Measurements from ENCODE around the gene OTX1. TPM values are rescaled to one million over a fixed set of nuclear protein-coding genes. Genes with fewer than 3 reads are reported as not detected.
"Not testable (repeated sequence)": the region's sequence is repeated elsewhere in the genome, so short reads cannot be mapped to it uniquely, and the experiment has no call there.

Gene OTX1
- not detected for total RNA-seq
- long read RNA-seq, result 0 reads

GRCh38 chr2:63050334-63051041 lies at the start of gene OTX1:
OTX1 (plus strand) TSS chr2:63050830; CDS start chr2:63052991, 2,161 bp downstream.
- intact Hi-C loops (cut with micrococcal nuclease), result no loop called here
- ATAC-seq (peak; percentile 74), DNase-seq (peak; percentile 50)

DNA sequence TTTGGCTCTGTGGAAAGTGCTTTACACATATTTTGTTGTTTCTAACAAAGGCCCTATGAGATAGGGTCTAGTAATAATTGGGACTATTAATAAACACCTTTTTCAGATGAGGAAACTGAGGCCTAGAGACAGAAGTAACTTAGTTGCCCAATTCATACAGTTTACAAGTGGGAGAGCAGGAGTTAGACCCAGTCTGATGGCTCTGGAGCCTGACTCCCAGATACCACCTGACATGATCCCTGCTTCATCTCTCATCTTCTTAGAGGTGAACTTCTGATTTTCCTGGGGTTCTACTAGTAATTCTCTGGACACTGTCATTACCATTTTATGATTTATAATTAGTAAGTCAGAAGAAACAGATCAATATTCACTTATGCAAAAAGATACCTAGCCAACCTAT lies 49.1 kb upstream of the OTX1 start:
- DNase-seq, result no peak
- intact Hi-C loops (cut with micrococcal nuclease), result no loop called here
- no peak for ATAC-seq

DNA sequence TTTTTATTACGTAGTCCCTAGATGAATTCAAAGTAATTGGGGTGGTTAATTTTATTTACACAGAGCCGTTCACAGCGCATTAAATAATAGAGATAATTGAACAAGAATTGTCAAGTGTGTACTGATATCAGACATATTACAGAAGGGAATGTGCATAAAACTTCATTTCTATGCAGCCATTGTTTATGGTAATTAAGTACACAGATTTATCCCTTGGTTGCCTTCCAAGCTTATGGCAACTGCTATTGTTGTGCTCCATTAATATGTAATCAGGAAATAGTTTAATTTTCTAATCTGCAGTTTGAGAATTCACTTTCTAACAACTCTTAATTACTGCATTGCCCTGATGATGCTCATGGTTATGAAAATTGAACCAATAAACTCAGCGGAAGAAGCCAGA lies 47.3 kb upstream of the OTX1 start:
- DNase-seq (no peak), ATAC-seq (no peak)
- intact Hi-C loops (cut with micrococcal nuclease), result no loop called here

DNA sequence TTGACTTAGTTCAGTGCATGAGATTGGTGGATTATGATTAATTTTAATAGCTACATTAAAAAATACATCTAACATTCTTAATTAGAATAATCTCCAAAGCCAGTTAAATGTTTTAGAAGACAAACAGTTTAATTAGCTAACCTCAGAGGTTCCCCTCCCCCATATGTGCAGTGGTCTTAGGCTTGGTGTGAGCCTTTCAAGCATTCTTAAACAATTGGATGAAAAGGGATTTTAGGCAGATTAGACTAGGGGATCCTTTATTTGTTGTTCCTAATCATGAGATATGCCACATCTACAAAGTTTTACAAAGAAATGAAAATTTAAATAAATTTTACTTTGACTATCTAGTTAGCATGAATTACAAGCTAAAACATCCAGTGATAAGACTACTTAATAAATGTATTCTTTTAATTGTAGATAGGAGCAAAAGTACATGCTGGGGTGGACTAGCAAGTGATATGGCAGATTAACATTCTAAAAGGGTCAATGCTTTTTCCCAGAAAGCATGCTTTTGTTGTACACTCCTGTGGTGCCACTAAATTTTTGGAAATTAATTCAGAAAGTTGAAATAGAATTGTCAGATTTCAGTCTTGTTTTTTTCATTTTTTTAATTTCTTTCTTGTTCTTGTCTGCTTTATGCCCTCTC lies 42.7 kb upstream of the OTX1 start:
- intact Hi-C loops (cut with micrococcal nuclease), result no loop called here
- DNase-seq (no peak), ATAC-seq (no peak)

- DNase-seq (no peak), ATAC-seq (no peak)
- intact Hi-C loops (cut with micrococcal nuclease), result no loop called here
These were observed 41.8 kb upstream of the OTX1 start for GRCh38 chr2:63008838-63009237.

DNA sequence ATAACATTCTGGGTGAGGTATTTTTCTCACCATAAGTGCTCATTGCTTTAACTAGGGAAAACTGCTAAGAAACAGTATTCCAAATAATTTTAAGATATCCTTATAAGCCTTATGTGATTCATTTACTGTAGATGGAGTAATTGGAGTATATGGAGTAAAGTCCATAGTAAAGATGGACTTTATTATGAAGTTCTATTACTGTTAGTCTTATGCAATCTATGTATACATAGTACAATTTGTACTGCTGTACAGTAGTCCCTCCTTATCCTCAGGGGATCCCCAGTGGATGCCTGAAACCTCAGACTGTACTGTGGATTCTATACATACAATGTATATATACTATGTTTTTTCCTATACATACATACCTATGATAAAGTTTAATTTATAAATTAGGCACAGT lies 41.1 kb upstream of the OTX1 start:
- DNase-seq (no peak), ATAC-seq (no peak)
- intact Hi-C loops (cut with micrococcal nuclease), result no loop called here

GRCh38 chr2:63012541-63012940 lies 38.1 kb upstream of the OTX1 start:
- no peak for ATAC-seq
- no peak for DNase-seq
- intact Hi-C loops (cut with micrococcal nuclease), result no loop called here

DNA sequence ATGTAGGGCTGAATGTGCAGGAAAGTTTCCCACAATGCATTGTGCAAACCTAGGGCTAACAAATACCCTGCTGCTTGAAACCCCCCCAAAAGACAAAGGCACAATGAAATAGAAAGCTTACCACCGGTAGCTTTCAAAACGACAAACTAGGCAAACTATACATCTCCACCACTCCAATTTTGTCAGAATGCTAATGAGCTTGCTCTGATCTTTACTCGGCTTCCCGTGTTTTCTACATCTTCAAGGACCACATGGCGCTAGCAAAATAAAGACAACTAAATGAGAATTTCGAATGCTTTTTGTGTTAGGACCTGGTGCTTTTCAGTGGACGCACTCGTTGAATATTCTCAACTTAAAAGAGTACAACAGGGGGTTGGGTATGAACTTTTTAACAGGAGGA lies 37.2 kb upstream of the OTX1 start:
- intact Hi-C loops (cut with micrococcal nuclease), result no loop called here
- ATAC-seq (no peak), DNase-seq (no peak)

DNA sequence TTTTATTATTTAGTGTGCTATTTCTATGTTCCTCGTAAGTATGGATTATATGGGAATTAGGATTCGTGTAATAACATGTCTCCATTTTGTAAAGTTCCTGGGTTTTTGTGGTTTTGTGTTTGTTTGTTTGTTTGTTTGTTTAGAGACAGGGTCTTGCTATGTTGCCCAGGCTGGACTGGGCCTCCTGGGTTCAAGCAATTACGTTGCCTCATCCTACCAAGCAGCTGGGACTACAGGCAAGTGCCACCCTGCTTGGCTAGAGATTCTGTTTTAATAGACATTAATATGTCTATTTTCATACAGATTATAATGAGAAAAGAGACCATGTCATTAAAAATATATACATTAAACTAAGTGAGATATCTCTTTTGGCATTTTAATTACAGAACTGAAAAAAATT lies 35.2 kb upstream of the OTX1 start:
- DNase-seq (no peak), ATAC-seq (no peak)
- intact Hi-C loops (cut with micrococcal nuclease), result no loop called here

DNA sequence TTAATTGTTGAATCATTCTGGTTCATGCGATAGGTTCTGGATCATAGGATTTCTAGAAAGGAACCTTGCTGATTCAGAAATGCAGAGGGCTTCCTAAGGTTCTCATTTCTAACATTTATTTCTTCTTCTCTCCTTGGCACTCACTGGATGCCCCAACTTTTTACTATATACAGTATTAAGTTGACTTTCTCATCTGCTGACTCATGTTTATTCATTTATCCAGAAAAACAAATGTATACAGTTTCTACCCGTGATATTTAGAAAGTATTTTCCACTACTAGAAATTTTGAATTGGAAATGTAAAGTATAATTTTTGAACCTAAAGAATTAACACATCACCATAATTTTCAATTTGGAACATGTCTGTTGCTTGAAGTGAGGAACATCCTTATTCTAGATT lies 32.2 kb upstream of the OTX1 start:
- no peak for DNase-seq
- ATAC-seq, result no peak
- intact Hi-C loops (cut with micrococcal nuclease), result no loop called here

DNA sequence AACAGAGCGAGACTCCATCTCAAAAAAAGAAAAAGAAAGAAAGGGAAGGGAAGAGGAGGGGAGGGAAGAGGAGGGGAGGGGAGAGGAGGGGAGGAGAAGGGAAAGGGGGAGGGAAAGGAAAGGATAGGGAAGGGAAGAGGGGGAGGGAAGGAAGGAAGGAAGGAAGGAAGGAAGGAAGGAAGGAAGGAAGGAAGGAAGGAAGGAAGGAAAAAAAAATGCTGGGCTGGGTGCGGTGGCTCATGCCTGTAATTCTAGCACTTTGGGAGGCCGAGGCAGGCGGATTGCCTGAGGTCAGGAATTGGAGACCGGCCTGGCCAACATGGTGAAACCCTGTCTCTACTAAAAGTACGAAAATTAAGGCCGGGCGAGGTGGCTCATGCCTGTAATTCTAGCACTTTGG lies 30.9 kb upstream of the OTX1 start:
- ATAC-seq; intact Hi-C loops (cut with micrococcal nuclease); DNase-seq: not testable (repeated sequence)

DNA sequence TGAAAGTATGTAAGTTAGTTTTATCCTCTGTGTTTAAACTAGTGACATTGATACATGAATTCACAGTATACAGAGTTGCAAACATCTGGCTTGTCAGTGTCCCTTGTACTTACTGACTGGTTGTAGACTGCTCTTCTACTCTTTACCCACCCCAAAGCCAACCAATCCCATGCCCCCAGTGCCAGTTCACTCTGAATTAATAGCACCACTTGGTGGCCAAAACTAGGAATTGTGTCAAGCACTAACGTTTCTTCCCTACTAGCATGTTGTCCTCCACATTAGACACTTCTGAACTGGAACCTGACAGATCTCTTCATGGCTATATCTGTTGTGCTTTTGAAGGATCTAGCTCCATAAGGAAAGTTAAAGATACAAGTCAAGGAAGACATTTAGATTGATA lies 27.2 kb upstream of the OTX1 start:
- intact Hi-C loops (cut with micrococcal nuclease), result no loop called here
- ATAC-seq (no peak), DNase-seq (no peak)

DNA sequence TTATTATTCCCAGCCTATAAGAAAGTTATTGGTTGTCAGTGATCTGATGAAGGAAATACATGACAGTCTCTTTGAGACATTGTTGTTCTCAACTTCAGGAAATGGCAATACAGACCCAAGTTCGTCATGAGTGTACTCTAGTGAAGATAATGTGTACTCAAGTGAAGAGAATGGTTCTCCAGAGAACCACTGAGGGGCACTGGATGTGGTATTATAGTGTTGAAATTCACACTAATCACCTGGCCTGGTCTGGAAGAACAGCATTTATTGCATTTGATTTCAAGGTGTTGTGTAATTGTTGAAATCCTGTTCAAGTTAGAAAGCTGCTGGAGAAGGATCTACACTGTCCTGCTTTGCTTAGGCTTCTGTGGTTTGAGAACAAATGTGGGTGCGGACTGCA lies 23.4 kb upstream of the OTX1 start:
- ATAC-seq (no peak), DNase-seq (no peak)
- intact Hi-C loops (cut with micrococcal nuclease), result no loop called here

DNA sequence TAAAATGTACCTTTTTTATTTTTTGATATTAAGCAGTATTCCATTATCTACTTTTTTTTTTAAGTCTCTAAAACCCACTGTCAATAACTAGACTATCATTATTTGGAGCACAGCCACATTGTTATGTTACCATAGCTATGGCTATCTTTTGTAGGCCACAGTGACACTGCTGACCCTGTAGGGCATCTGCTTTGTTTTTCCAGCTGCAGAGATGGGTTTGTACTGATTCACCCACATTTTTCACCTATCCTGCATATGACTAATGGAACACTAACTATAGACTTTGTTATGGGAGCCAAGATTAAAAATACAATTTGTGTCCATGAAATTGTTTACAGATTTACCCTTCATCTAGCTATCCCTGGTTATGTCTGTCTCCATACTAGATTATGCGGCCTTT lies 21.6 kb upstream of the OTX1 start:
- ATAC-seq, result no peak
- DNase-seq, result no peak

DNA sequence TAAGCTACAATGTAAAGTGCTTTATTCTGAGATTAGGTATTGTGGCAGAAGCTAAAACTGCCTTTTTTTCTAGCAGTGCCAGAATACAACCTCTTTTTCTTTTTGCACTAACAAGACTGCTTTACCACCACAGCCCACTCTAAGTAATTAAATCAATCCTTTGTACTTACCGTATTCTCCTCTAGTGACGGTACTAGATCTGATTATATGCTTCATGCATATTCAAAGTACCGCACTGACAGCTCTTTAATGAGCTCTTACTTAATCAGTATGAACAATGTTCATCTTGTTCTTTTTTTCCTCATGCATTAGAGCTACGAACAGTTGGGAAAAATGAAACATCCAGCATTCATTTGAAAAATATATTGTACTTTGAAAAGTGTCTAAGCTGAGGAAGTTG lies 16.1 kb upstream of the OTX1 start:
- intact Hi-C loops (cut with micrococcal nuclease), result no loop called here
- no peak for ATAC-seq
- DNase-seq, result no peak

More for the DNA sequence above, 21.6 kb upstream of the OTX1 start:
- intact Hi-C loops (cut with micrococcal nuclease), result no loop called here

DNA sequence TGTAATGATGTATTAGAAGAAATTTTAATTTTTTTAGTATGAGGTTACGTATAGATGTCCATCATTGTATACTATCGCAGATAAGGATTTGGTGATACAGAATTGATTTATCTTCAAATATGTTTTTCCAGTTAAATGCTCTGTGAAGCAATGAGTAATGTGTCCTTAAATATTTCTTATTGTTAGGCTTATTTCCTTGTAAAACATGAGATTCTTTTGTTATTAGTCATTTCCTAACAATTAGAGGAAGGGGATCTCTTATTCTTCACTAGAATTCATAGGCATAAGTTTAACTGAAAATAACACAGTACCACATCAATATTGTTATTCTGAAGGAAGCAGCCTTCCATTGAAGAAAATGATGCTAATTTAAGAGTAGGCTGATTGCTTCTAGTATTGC lies 15.5 kb upstream of the OTX1 start:
- DNase-seq (no peak), ATAC-seq (no peak)

DNA sequence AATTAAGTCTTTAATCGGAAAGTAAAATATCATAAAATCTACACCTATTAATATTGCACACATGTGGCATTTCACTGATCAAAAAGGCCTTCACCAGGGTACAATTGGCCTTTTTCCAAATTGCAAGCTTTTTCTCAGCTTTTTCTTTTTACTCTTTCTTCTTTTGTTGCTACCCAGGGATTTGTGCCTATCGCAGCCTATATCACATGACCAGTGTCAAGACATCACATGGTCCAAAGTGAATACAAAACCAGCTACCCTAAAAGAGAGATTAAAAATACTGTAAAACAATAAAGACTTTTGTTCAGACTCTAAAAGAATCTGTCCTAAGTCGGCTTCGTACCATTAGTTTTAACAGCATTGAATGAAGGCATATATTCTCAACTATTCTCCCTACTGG lies 15.0 kb upstream of the OTX1 start:
- intact Hi-C loops (cut with micrococcal nuclease), result no loop called here
- no peak for ATAC-seq
- no peak for DNase-seq

More for the DNA sequence above, 15.5 kb upstream of the OTX1 start:
- intact Hi-C loops (cut with micrococcal nuclease), result no loop called here

DNA sequence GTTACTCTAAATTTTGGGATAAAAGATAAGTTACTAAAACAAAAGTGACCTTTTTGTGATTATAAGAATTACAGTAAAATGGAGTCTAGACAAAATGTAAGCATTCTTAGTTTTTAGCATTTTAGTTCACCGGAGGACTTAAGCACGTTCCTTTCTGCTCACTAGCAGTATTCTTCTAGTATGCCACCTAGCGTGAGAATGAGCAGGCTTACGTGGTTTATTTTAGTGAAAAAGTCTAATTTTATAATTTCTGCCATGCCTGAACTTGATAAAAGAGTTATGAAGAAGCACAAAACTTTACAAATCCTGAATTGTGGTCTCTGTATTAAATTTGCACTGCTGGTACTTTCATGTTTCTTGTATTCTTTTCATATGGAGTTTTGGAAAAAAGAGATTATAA lies 12.6 kb upstream of the OTX1 start:
- intact Hi-C loops (cut with micrococcal nuclease), result no loop called here
- DNase-seq (no peak), ATAC-seq (no peak)

GRCh38 chr2:63040586-63040985 lies 10.0 kb upstream of the OTX1 start:
- intact Hi-C loops (cut with micrococcal nuclease), result no loop called here
- DNase-seq, result no peak

DNA sequence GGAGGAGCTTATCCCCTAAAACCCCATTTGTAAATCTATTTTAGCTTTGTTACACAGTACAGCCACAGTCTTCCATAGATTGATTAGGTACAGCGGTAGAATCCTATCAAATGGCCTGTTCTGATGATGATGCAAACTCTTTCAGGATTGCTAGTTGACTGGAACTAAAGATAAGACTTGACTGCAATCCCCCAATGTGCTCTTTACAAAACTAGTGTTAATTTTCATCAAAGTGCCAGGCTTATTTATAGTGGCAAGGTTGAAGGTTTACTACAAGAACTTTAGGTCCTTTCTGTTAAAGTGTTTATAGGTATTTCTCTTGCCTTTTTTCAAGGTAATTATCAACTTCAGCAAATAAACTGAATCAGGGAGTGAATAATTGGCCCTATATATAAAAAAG lies 9.0 kb upstream of the OTX1 start:
- intact Hi-C loops (cut with micrococcal nuclease), result no loop called here
- ATAC-seq, result no peak
- DNase-seq, result no peak

More at GRCh38 chr2:63040586-63040985, 10.0 kb upstream of the OTX1 start:
- ATAC-seq, result no peak
